ENCODE measurements around the gene PTPRD.

- no peak for TF ChIP-seq CTCF (conservative IDR thresholded peaks at IDR 0.05; ENCODE audit: low read depth, low read length)
- TF ChIP-seq EZH2 (IDR thresholded peaks at IDR 0.05; ENCODE audit: borderline replicate concordance, low read depth, low read length, poor library complexity, severe bottlenecking), result no peak
Observed at GRCh38 chr9:8666060-8666459, 1946.7 kb downstream of the PTPRD start.
